Frontal cortex (tissue), 4 donors: ENCODE measurements around the gene PTK7. TPM values are rescaled to one million over a fixed set of nuclear protein-coding genes. Genes with fewer than 3 reads are reported as not detected.
A peak's percentile ranks its signal among the peaks of the same experiment; 100 is the strongest.

Source experiments
- DNase-seq, 2 donors: peaks; one replicate each; pipeline ENCODE4 v3.0.0; 2012; ENCODE audit warnings: low spot score in 2 of 2
- FAIRE-seq: peaks from 2 replicates; lab custom pipeline; 2012; peaks lifted over from hg19 to GRCh38; lab: Jason Lieb, UNC
- total RNA-seq: library from RNA; depleted of rRNA; stranded (reverse); fragments of >200 nt; gene quantifications from one replicate; pipeline ENCODE4 v1.2.3, GENCODE V29; 2014
- donor health status: control.
- donor health status: control.
- donor health status: control.

The PTK7 gene
- total RNA-seq, 1 donor from 2014 or later: 16.7 TPM

- DNase-seq (peak; percentile 85 to 95), FAIRE-seq (no peak)
These were observed 22.4 kb upstream of the PTK7 start, which contains the start of gene CUL7 for GRCh38 chr6:43053545-43054205. Gene CUL7, minus strand, starts transcription at chr6:43053851. Its CDS starts 1,063 bp downstream, at chr6:43052788.

GRCh38 chr6:43054206-43054943 is 21.7 kb upstream of the PTK7 start:
- no peak for DNase-seq
- no peak for FAIRE-seq

GRCh38 chr6:43055966-43056365 is 20.1 kb upstream of the PTK7 start:
- FAIRE-seq (no peak), DNase-seq (no peak)

- DNase-seq: no peak
- FAIRE-seq: no peak
These were observed 17.6 kb upstream of the PTK7 start for GRCh38 chr6:43058531-43058930.

- peak; percentile 98 to 100 for DNase-seq
- no peak for FAIRE-seq
These were observed 16.7 kb upstream of the PTK7 start, which contains the start of the genes KLC4 and MRPL2 for GRCh38 chr6:43059168-43060033. Gene KLC4, plus strand, starts transcription at chr6:43059631. Its CDS starts 1,705 bp downstream, at chr6:43061336. Gene MRPL2, minus strand, starts transcription at chr6:43059434. Its CDS starts 53 bp downstream, at chr6:43059381.

GRCh38 chr6:43060034-43060754 is 15.9 kb upstream of the PTK7 start:
- DNase-seq (no peak), FAIRE-seq (no peak)

GRCh38 chr6:43060755-43061633 is 15.1 kb upstream of the PTK7 start:
- no peak for FAIRE-seq
- DNase-seq: no peak

GRCh38 chr6:43061861-43062260 is 14.3 kb upstream of the PTK7 start:
- DNase-seq (no peak), FAIRE-seq (no peak)

GRCh38 chr6:43062818-43063217 is 13.3 kb upstream of the PTK7 start:
- no peak for DNase-seq
- no peak for FAIRE-seq

GRCh38 chr6:43070028-43070632 is 6.0 kb upstream of the PTK7 start:
- FAIRE-seq: no peak
- DNase-seq: peak in 1 of 2 donors; percentile 48

- FAIRE-seq: no peak
- DNase-seq: no peak
These were observed 1.1 kb upstream of the PTK7 start for GRCh38 chr6:43074847-43075669.

GRCh38 chr6:43076464-43077332 is 584 bp downstream of the PTK7 start:
- no peak for DNase-seq
- FAIRE-seq: no peak

GRCh38 chr6:43077333-43077809 is 1.3 kb downstream of the PTK7 start:
- DNase-seq (no peak), FAIRE-seq (no peak)

- FAIRE-seq (no peak), DNase-seq (no peak)
These were observed 1.9 kb downstream of the PTK7 start for GRCh38 chr6:43077981-43078511.

GRCh38 chr6:43078691-43079090 is 2.6 kb downstream of the PTK7 start:
- FAIRE-seq (no peak), DNase-seq (no peak)

- FAIRE-seq (no peak), DNase-seq (no peak)
These were observed 4.9 kb downstream of the PTK7 start for GRCh38 chr6:43081043-43081442.
